ENCODE measurements around the gene SNN. TPM values are rescaled to one million over a fixed set of nuclear protein-coding genes. Genes with fewer than 3 reads are reported as not detected.

Gene SNN
- polyA plus RNA-seq, 1 experiment = 7.5 TPM

DNA sequence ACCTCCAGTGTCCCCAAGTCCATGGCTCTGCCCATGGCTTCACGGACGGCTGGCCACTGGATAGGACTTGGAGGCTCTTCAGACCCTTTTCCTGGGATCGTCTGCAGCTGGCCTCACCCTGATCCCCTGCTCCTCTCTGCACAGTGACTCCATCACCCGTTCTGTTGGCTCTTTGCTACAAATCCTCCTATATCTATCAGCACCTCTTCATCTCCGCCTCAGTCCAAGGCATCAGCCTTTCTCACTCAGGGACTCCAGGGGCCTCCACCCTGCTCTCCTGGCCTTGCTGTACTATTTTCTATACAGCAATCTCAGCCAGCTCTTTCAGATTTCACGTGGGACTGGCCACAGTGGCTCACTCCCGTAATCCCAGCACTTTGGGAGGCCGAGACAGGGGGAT, 10.7 kb upstream of the SNN start:
- ChIA-PET POLR2A (no interaction called here), CTCF (no interaction called here)
- TF ChIP-seq, protein P1, sequence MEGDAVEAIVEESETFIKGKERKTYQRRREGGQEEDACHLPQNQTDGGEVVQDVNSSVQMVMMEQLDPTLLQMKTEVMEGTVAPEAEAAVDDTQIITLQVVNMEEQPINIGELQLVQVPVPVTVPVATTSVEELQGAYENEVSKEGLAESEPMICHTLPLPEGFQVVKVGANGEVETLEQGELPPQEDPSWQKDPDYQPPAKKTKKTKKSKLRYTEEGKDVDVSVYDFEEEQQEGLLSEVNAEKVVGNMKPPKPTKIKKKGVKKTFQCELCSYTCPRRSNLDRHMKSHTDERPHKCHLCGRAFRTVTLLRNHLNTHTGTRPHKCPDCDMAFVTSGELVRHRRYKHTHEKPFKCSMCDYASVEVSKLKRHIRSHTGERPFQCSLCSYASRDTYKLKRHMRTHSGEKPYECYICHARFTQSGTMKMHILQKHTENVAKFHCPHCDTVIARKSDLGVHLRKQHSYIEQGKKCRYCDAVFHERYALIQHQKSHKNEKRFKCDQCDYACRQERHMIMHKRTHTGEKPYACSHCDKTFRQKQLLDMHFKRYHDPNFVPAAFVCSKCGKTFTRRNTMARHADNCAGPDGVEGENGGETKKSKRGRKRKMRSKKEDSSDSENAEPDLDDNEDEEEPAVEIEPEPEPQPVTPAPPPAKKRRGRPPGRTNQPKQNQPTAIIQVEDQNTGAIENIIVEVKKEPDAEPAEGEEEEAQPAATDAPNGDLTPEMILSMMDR (IDR thresholded peaks at IDR 0.05; ENCODE audit: insufficient read depth, low read depth, low read length) = no peak

DNA sequence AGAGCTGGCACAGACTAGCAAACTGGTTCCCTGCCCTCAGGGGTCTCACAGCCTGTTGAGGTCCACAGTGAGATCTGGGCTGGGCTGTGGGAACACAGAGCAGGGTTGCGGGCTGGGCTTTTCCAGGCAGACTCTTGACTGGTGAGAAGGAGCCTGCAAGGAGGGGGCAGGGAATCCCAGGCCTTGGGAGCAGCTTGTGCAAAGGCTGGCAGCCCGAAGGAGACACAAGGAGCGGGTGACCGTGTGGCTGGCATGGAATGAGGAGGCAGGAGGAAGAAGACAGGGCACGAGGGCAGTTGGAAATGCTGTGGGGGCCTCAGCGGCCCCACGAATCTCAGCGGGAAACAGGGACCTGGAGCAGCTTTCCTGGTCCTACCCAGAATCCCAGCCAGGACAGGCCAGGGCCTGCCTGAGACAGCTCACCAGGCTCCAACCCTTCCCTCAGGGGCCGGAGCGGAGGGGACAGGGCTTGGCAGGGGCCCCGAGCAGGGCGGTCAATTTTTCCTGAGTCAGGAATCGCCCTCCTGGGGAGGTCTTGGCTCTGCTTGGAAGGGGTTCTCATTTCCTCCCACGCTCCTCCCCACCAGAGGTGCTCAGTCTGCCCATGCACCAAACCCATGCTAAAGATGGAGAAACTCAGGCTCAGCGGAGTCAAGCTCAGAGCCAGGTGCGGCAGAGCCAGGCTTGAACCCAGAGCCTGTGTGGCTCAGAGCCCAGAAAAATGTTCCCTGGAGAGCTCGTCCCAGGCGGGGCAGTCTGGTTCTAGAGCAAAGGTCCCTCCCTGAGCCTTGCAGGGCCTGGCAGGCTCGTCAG, 9.2 kb upstream of the SNN start:
- CTCF ChIA-PET = interaction anchor here (0.8 to 2.5 kb wide), 5 partner anchors 8 to 252 kb away, joined by 3 to 12 read pairs (median 5); no protein-coding TSS in a partner anchor
- no peak for DNase-seq (ENCODE audit: low read depth)

More for the DNA sequence above, 10.7 kb upstream of the SNN start:
- no peak overlapping the region for H3K4me3 ChIP-seq (ENCODE audit: low read depth, low read length)
- no peaks in the 10 kb centered on the region for H3K36me3 ChIP-seq (ENCODE audit: control insufficient read depth, insufficient read depth, low read length)
- H3K27me3 ChIP-seq (ENCODE audit: control insufficient read depth, insufficient read depth, low read length) = no peaks in the 10 kb centered on the region; the same call in 1 of the 2 replicates
- DNase-seq (ENCODE audit: low read depth) = no peak

DNA sequence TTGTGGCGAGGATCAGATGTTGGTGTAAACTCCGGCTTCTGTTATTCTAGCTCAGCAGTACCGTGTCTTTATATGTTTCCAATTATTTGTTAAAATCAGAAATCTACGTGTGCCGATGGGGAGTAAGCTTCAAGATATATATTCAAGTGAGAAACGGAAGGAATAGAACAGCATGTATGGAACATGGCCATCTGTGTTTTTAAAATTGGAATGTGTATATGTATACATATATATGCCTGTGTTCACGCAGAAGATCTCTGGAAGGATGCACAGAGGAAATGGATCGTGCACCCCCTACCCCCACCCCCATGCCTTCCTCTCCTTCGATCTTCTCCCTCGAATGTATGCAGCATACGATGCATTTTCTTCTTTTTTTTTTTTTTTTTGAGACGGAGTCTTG, 7.7 kb upstream of the SNN start:
- Histone ChIP-seq H3K27me3 (ENCODE audit: control insufficient read depth, insufficient read depth, low read length) (no peaks in the 10 kb centered on the region; the same call in 1 of the 2 replicates), H3K4me3 (ENCODE audit: low read depth, low read length) (no peak overlapping the region), H3K36me3 (ENCODE audit: control insufficient read depth, insufficient read depth, low read length) (no peaks in the 10 kb centered on the region)
- DNase-seq (ENCODE audit: low read depth) = no peak
- CTCF ChIA-PET = interaction anchor here (1.4 to 2.5 kb wide), 3 partner anchors 20 to 129 kb away, joined by 3 to 12 read pairs (median 8); no protein-coding TSS in a partner anchor
- POLR2A ChIA-PET = no interaction called here
- TF ChIP-seq, protein P1 (IDR thresholded peaks at IDR 0.05; ENCODE audit: insufficient read depth, low read depth, low read length) = no peak

More for the DNA sequence above, 9.2 kb upstream of the SNN start:
- no peaks in the 10 kb centered on the region; the same call in 1 of the 2 replicates for H3K27me3 ChIP-seq (ENCODE audit: control insufficient read depth, insufficient read depth, low read length)
- POLR2A ChIA-PET = interaction anchor here (0.6 kb wide), 1 partner anchor 15 kb away, joined by 7 read pairs; no protein-coding TSS in a partner anchor
- H3K4me3 ChIP-seq (ENCODE audit: low read depth, low read length) = no peak overlapping the region
- TF ChIP-seq, protein P1 (IDR thresholded peaks at IDR 0.05; ENCODE audit: insufficient read depth, low read depth, low read length) = no peak
- H3K36me3 ChIP-seq (ENCODE audit: control insufficient read depth, insufficient read depth, low read length) = no peaks in the 10 kb centered on the region

DNA sequence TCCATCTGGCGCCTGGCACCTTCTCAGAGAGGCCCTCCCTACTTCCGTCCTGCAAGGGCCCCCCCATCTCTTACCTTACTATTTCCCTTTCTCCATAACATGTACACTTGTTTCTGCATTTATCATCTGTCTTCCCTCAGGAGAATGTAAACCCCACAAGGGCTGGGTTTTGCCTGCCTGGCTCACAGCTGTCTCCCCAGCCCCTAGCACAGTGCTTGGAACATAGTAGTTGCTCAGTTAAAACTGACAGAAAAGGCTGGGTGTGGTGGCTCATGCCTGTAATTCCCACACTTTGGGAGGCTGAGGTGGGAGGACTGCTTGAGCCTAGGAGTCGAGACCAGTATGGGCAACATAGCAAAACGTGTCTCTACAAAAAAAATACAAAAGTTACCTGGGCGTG, 5.7 kb upstream of the SNN start:
- DNase-seq (ENCODE audit: low read depth) = no peak
- TF ChIP-seq, protein P1 (IDR thresholded peaks at IDR 0.05; ENCODE audit: insufficient read depth, low read depth, low read length) = no peak
- Histone ChIP-seq H3K4me3 (ENCODE audit: low read depth, low read length) (no peak overlapping the region), H3K27me3 (ENCODE audit: control insufficient read depth, insufficient read depth, low read length) (no peaks in the 10 kb centered on the region), H3K36me3 (ENCODE audit: control insufficient read depth, insufficient read depth, low read length) (no peaks in the 10 kb centered on the region)
- ChIA-PET CTCF (no interaction called here), POLR2A (interaction anchor here (0.7 kb wide), 1 partner anchor 1101 kb away, joined by 4 read pairs; no protein-coding TSS in a partner anchor)

DNA sequence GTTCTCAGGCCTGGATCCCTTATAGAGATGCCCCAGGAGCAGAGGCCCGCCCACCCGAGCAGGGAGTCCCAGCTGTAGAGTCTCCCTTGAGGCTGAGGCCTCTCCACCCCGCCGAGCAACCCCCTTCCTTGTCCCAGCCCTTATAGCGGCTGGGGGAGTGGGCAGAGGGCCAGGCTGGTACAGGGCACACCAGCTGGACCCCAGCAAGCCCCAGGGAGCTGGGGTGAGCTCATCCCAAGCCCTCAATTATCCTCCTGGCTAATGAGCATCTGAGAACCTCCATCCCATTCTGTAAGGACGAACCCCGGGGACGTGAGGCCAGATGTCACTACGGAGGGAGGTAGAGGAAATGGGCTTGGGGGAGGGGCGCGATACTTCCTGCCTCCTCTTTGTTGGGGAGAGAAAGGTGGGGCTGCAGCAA, 3.2 kb upstream of the SNN start:
- TF ChIP-seq, protein P1 (IDR thresholded peaks at IDR 0.05; ENCODE audit: insufficient read depth, low read depth, low read length) = no peak
- POLR2A ChIA-PET = interaction anchor here (0.5 kb wide), 1 partner anchor 21 kb away, joined by 4 read pairs; no protein-coding TSS in a partner anchor
- Histone ChIP-seq H3K4me3 (ENCODE audit: low read depth, low read length) (no peak overlapping the region), H3K27me3 (ENCODE audit: control insufficient read depth, insufficient read depth, low read length) (no peaks in the 10 kb centered on the region), H3K36me3 (ENCODE audit: control insufficient read depth, insufficient read depth, low read length) (no peaks in the 10 kb centered on the region)
- CTCF ChIA-PET = interaction anchor here (1.0 to 1.3 kb wide), 2 partner anchors 23 to 25 kb away, joined by 3 read pairs; no protein-coding TSS in a partner anchor
- no peak for DNase-seq (ENCODE audit: low read depth)

Measured in BJ (cell line).